ENCODE results near the gene C2orf74. TPM values are rescaled to one million over a fixed set of nuclear protein-coding genes. Genes with fewer than 3 reads are reported as not detected.
"Not testable (repeated sequence)": the region's sequence is repeated elsewhere in the genome, so short reads cannot be mapped to it uniquely, and the experiment has no call there.

Gene C2orf74
- total RNA-seq, 1 donor from 2014 or later, result 7.7 TPM

- Mint-ChIP-seq H3K4me1 (ENCODE audit: low read depth) (peaks cover 17% of the 10 kb centered on the region), H3K27me3 (ENCODE audit: low read depth) (no peaks in the 10 kb centered on the region), H3K36me3 (ENCODE audit: low read depth) (peaks cover 42% of the 10 kb centered on the region), H3K4me3 (ENCODE audit: low read depth) (no peak overlapping the region), H3K27ac (peak overlapping the region; percentile 62), H3K9me3 (no peaks in the 10 kb centered on the region)
- DNase-seq (ENCODE audit: low spot score), result no peak
- intact Hi-C loops (cut with micrococcal nuclease), result no loop called here
These were observed 31.9 kb downstream of the C2orf74 start for GRCh38 chr2:61193670-61194561.

- intact Hi-C loops (cut with micrococcal nuclease); DNase-seq (ENCODE audit: low spot score); H3K27ac Mint-ChIP-seq; H3K27me3 Mint-ChIP-seq (ENCODE audit: low read depth); H3K4me3 Mint-ChIP-seq (ENCODE audit: low read depth); H3K9me3 Mint-ChIP-seq: not testable (repeated sequence)
- peaks cover 17% of the 10 kb centered on the region for H3K4me1 Mint-ChIP-seq (ENCODE audit: low read depth)
- peaks cover 42% of the 10 kb centered on the region for H3K36me3 Mint-ChIP-seq (ENCODE audit: low read depth)
These were observed 32.7 kb downstream of the C2orf74 start for GRCh38 chr2:61194646-61195045.

- no peaks in the 10 kb centered on the region for H3K9me3 Mint-ChIP-seq
- H3K27ac Mint-ChIP-seq, result no peak overlapping the region
- no peak overlapping the region for H3K4me3 Mint-ChIP-seq (ENCODE audit: low read depth)
- H3K36me3 Mint-ChIP-seq (ENCODE audit: low read depth), result peaks cover 38% of the 10 kb centered on the region
- H3K4me1 Mint-ChIP-seq (ENCODE audit: low read depth), result peaks cover 12% of the 10 kb centered on the region
- DNase-seq (ENCODE audit: low spot score), result no peak
- intact Hi-C loops (cut with micrococcal nuclease), result no loop called here
- H3K27me3 Mint-ChIP-seq (ENCODE audit: low read depth), result no peaks in the 10 kb centered on the region
These were observed 34.7 kb downstream of the C2orf74 start for GRCh38 chr2:61196671-61197070.

- Mint-ChIP-seq H3K36me3 (ENCODE audit: low read depth) (peaks cover 60% of the 10 kb centered on the region), H3K4me3 (ENCODE audit: low read depth) (no peak overlapping the region), H3K27ac (no peak overlapping the region), H3K27me3 (ENCODE audit: low read depth) (no peaks in the 10 kb centered on the region), H3K9me3 (no peaks in the 10 kb centered on the region), H3K4me1 (ENCODE audit: low read depth) (no peaks in the 10 kb centered on the region)
- DNase-seq (ENCODE audit: low spot score), result no peak
- intact Hi-C loops (cut with micrococcal nuclease), result no loop called here
These were observed 43.1 kb downstream of the C2orf74 start for GRCh38 chr2:61205132-61205531.

GRCh38 chr2:61210332-61210981 is 48.5 kb downstream of the C2orf74 start:
- Mint-ChIP-seq H3K36me3 (ENCODE audit: low read depth) (peaks cover 46% of the 10 kb centered on the region), H3K27me3 (ENCODE audit: low read depth) (no peaks in the 10 kb centered on the region), H3K4me1 (ENCODE audit: low read depth) (peaks cover 3% of the 10 kb centered on the region), H3K4me3 (ENCODE audit: low read depth) (no peak overlapping the region), H3K27ac (no peak overlapping the region), H3K9me3 (no peaks in the 10 kb centered on the region)
- intact Hi-C loops (cut with micrococcal nuclease), result no loop called here
- no peak for DNase-seq (ENCODE audit: low spot score)

DNA sequence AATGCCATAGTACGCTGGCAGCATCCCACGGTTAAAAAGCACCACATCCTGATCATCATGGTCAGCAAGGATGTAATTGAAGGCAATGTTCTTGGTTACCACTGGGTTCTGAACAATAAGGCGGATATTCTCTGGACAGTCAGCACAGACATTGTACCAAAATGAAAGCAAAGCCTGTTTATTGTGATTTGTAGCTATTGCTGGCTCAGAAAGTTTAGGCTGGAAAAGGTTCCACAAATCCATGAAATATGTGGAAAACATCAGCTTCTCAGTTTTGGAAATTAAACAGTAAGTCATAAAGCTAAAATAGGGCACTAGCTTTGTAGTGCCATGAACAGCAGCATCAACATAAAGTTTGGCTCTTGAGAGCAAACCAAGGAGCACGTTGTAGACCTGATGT is 52.2 kb downstream of the C2orf74 start:
- H3K36me3 Mint-ChIP-seq (ENCODE audit: low read depth), result peaks cover 36% of the 10 kb centered on the region
- no peaks in the 10 kb centered on the region for H3K9me3 Mint-ChIP-seq
- H3K4me1 Mint-ChIP-seq (ENCODE audit: low read depth), result peaks cover 4% of the 10 kb centered on the region
- no peak overlapping the region for H3K27ac Mint-ChIP-seq
- intact Hi-C loops (cut with micrococcal nuclease), result no loop called here
- no peak overlapping the region for H3K4me3 Mint-ChIP-seq (ENCODE audit: low read depth)
- DNase-seq (ENCODE audit: low spot score), result no peak
- H3K27me3 Mint-ChIP-seq (ENCODE audit: low read depth), result no peaks in the 10 kb centered on the region

Other genes starting within 250 kb of the C2orf74 start
- gene PEX13, start 144.5 kb upstream of the C2orf74 start, total RNA-seq, result 17.9 and 21.6 TPM in 2 replicates
- 7.4 TPM in 2 replicates for gene PUS10, start 143.9 kb upstream of the C2orf74 start, total RNA-seq
- gene SANBR, start 96.3 kb upstream of the C2orf74 start, total RNA-seq, result 8.2 and 9.4 TPM in 2 replicates

Data from activated T-helper 2 cell treated with anti-CD3 and anti-CD28 coated beads, Interferon-gamma antibody, Interleukin-2, Interleukin-4, amounts not matched to agents 10 μg/mL and 5 μg/mL and 100 μg/mL, durations not matched to agents 14 hours and 24 hours and 36 hours (primary cell).